Prostate gland (tissue), 2 donors: ENCODE results near the gene CCSER1.

Experiments used
- CTCF ChIP-seq, 4 experiments: fragments of 200-600 bp in 2 of 4; fragments of 450-650 bp in 2 of 4; sonication (generic) in 2 of 4; IDR thresholded peaks; 1 replicate in 3 of 4; 2 replicates in 1 of 4; pipeline ENCODE4 v1.5.1; 2016 to 2019; ENCODE audit warnings: antibody characterized with exemption in 4 of 4, mild to moderate bottlenecking in 2 of 4, moderate library complexity in 2 of 4
- POLR2A ChIP-seq: fragments of 450-650 bp; IDR thresholded peaks from one replicate; pipeline ENCODE4 v1.6.1; 2016; ENCODE audit warnings: antibody characterized with exemption, mild to moderate bottlenecking
- POLR2AphosphoS5 ChIP-seq: sonication (generic); formaldehyde crosslinking; IDR thresholded peaks from one replicate; pipeline ENCODE4 v1.6.1; 2017; ENCODE audit warnings: antibody characterized with exemption

- TF ChIP-seq CTCF (IDR thresholded peaks at IDR 0.05) (no peak), POLR2AphosphoS5 (no peak), POLR2A (no peak)
Observed at GRCh38 chr4:90209922-90210321, 82.7 kb downstream of the CCSER1 start.
